Measurements from ENCODE around the gene RGS6.

Gene RGS6

DNA sequence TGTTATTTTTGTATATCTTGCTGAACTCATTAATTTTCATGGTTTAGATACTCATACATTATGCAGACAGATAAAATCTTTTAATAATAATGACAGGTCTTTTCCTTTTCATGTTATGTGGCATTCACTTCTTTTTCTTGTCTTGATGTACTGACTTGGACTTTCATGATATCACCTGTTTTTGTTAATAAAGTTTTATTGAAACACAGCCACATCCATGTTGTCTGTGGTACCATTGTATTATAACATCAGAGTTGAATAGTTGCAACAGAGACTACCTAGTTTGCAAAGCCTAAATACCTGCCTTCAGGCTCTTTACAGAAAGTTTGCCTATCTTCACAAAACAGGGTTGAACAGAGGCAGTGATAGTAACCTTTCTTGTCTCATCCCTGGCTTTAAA, 85.1 kb downstream of the RGS6 start:
- no peak for DNase-seq

DNA sequence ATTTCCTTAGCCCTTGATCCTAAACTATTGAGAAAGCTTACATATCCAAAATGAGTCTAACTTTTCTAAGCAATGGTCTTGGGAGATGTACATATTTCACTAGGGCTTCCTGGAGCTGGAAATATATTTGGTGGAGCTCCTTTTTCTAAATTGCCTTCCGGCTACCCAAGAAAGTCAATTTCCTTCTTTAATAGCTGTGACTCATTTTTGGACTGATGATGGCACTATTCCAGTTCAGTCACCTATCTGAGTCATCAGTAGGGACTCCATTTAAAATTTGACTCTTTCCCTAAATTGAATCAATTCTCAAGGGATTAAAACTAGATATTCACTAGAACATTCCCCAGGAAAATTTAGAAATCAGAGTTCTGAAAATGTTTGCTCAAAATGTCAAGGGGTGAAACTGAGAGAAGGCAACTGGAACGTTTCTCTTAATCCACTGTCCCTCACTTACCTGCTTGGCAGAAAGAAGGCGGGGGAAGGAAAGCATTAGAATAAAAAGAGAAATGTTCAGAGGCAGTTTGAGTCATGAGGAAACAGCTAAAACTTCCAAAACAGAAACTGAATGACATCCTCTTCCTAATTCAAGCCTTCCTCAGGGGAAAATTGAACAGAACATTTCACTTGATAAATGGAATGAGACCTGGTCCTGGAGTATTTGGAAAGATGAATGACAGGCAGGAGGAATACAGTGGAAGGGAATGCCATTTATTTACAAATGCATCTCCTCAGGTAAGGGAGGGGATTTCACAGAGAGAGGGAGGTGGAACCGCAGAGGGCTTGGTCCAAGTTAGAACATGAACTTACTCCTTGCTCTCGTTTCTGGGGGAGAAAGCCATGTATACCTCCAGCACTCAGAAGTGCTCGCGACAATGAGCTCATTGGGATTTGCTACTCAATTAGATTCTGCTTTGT, 91.2 kb downstream of the RGS6 start:
- DNase-seq = no peak

DNA sequence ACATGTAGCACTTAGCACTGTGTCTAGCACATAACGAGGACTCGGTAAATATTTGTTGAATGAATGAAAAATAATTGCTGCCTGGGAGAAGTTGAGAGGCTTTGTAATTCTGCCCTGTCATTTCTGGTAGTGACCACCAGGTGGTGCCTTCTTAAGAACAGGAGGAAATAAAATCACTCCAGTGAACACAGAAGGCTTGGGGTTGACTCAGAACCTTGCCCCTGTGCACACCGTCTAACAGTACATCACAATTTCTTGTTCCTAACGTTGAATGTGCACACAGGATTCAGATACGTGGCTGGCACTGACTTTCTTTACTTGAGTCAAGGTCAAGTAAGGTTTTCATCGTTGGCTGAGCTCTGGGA, 91.8 kb downstream of the RGS6 start:
- DNase-seq = peak; percentile 7 to 33

DNA sequence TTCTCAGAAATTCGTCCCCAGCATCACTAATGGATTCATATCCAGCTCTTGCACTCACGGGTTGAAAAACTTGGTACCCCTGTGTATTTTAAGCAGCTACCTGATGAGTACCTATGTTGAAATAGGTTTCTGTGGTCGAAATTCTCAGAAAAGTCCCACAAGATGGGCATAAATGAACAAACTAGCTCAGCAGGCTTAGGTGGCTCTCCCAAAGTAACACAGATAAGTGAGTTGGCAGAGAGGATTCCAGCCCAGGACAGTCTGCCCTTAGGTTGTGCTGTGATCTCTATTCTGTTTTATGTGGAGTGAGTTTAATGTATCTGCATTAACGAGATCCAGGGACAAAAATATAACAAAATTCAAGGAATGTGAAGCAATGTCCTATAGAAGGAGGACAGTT, 92.3 kb downstream of the RGS6 start:
- no peak for DNase-seq

DNA sequence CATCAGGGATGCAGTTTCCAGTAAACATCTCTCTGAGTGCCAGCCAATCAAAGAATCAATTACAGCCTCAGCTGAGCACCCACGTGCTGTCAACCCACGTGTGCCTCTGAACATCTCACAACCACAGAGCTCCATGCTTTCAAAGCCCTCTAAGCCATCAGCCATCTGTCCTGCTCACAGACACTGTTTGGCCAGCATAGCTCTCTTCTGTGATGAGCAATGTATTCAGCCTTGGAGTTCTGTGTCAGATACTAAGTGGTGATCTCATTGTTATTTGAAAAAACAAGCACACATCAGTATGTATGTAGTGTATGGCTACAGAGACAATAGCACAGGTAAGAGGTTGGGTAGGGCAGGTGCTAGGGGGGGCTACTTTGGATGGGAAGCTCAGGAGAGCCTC, 94.3 kb downstream of the RGS6 start:
- no peak for DNase-seq

DNA sequence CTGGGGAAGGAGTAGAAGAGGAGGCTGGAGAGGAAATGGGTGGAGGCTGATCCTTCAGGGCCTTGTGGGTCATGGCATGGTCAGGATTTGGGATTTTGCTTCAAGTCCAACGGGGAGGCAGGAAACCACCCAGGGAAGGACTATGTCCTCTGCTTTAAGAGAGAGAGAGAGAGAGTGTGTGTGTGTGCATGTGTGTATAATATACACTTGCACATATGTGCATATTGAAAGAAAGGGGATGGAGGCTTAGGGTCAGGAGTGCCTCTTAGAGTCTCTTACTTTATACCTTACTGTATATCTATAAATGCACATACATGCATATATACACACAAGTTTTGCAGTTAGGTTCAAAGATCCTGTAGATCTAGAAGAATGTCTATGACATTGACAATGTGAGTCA, 94.8 kb downstream of the RGS6 start:
- DNase-seq = no peak

DNA sequence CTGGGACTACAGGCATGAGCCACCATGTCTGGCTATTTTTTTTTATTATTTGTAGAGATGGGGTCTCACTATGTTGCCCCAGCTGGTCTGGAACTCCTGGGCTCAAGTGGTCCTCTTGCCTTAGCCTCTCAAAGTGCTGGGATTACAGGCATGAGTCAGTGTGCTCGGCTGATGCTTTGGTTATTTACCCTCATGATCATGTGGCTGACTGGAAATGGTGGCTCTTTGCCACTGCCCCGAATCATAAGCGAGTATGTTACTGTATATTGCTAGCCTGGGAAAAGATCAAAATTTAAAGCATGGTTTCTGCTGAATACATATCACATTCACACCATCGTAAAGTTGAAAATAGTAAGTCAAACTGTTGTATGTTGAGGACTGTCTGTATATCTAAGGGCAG, 101.1 kb downstream of the RGS6 start:
- no peak for DNase-seq

DNA sequence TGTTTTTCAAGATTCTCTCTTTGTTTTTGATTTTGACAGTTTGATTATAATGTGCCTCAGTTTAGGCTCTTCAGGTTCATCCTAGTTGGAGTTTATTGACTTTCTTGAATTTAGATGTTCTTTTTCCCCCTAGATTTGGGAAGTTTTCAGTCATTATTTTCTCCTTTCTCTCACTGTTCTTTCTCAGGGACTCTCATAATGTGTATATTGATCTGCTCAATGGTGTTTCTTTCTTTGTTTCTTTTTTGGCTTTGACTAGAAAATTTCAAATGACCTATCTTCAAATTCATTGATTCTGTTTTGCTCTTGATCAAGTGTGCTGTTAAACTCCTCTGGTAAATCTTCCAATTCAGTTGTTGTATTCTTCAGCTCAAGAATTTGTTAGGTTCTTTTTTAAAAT, 108.3 kb downstream of the RGS6 start:
- DNase-seq = no peak

DNA sequence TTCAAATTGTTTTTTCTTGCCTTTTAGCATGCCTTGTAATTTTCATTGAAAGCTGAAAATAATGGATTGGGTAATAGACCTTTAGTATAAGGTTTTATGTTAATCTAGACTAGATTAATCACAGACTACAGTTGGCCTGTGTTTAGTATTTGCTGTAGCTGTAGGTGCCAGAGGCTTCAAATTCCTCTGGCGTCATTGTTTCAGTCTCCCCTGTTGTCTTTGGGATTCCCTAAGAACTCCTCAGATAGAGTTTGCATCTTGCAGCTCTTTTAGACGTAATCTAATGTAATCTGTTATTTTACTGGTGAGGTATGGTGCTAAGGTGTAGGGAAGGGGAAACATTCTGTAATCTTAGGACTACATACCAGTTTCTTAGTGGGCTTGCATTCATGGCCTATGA, 113.0 kb downstream of the RGS6 start:
- DNase-seq = no peak

DNA sequence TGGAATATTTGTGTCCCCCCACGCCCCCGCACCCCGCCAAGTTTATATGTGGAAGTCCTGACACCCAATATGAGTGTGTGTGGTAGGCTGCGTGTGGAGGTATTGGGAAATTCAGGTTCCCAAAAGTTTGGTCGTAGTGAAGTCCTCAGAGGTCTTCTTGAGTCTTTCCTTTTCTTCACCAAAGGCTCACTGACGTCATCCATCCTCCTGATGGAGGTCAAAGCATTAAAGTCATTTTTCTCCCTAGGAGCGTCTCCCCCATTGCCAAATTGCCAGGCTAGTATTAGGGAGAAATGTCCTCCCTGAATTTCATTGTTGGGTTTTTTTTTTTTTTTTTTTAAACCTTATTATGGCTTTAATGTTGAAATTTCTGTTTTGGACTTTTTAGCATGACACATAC, 113.7 kb downstream of the RGS6 start:
- DNase-seq = no peak

DNA sequence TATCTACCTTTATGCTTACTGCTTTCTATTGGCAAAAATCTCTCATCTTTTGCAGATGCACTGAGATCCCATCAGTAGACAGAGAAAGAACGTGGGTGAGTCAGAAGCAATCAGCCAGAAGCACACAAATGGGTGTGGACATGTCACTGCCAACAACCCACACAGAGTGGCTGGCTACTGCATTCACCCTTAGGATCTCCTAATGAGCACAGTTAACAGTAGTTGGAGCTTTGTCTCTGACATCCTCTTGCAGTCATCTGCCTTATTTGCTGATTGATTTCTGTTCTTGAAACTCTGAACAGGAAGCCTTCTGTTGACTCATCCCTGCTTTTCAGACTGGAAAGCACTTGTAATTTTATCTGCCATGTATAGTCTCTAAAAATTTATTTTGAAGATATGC, 117.2 kb downstream of the RGS6 start:
- no peak for DNase-seq

DNA sequence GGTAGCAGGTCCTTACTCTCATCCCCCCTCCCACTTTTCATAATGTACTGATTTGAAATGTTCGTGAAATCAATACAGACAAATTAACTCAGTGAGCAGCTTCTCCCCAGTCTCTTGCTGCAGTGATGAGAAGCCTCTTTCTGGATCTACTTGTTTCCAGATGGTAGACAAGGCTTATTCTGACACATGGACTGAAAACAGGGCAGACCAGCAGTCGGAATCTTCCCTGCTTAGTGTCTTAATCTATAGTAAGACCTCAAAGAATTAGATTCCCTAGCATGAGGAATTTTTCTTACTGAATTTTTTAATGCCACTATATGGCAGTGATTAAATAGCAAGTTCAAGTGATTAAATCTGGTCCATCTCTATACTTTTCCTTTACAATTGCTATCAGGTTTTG, 120.1 kb downstream of the RGS6 start:
- no peak for DNase-seq

DNA sequence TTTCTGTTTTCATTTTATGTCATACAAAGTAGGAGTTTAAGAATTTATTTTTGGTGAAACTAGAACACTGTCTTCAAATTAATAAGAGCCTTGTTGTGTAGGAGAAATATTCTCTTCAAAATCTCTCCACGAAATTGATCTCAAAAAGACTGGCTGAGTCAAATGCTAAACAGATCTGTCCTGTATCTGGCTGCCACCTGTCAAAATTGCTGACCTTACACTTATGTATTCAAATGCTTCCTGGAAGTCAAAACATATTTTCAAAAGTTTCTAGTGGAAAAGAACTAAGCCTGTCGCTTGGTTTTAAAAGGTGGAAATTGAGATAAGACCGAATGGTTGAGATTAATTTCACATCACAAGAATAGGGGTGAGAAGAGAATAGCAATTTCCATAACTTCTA, 121.4 kb downstream of the RGS6 start:
- DNase-seq = no peak

DNA sequence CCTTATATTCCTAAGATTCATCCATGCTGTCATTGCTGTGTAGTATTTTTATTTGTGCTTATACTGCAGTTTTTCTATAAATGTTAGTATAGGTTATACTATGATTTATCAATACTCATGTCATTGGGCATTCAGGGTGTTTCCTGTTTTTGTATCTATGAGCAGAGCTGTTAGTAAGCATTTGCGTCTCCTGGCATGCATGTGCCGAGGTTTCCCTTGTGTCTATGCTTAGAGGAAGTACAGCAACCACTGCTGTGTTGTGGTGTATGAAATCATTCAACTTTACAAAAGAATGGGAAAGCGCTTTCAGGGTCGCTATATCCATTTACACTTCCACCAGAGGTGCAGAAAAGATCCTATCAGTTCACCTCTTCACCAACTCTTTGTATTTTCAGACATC, 122.7 kb downstream of the RGS6 start:
- no peak for DNase-seq

DNA sequence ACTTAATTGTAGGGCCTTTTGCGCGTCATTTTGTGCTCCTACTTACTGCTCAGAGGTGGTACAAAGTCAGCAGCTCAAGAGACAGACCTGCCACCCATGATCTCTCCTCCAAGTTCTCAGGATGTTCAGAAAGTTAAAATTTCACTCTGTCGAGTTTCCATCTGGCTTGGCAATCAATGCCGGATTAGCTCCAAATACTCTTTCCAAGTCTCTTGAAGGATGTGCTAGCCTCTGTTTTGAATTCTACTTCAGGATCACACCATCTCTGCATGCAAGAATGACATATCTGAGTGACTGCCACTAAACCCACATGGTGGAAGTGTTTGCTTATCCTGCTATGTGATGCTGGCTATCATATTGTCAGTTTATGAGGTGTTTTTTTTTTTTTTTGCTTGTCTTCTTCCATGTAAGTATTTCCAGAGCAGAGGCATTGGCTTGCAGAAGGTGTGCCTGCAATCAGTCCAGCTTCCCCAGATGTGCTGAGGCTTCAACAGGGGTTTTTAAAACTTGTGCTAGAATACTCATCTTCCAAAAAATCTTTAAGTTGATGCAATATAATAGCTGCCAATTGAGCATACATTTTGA, 125.6 kb downstream of the RGS6 start:
- DNase-seq = no peak

DNA sequence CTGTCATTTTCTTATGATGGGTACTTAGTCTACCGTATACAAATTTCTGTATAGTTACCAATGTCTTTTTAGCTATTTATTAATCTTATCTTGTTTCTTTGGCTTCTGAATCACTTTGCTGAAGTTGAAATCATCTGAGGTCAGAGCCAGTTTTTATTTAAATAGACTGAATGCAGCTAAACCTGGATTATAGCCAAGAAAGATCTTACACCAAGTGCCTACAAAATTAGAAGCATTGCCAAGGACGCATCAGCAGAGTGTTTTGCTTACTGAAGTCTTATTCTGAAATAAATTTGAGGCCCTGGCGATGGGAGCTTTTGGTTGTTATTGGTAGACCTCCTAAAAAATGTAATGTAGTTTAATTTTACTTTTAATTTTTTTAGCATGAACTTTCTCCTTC, 128.2 kb downstream of the RGS6 start:
- no peak for DNase-seq

DNA sequence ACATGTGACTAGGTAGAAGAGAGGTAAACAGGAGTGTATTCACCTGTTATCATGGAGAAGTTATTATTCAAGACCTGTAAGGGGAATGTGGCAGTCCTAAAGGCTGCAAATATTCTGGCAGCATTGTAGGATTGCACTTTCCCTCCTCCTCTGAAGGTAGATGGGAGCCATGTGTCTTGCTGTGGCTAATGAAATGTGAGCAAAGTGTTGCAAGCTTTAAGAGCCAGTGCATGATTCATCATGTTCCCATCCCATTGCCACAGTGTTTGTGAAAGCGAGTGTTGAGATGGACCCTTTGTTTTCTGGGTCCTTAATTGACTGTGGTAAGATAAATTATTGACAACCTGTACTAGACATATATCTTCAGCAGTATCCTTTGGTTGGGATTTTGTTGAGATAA, 128.7 kb downstream of the RGS6 start:
- DNase-seq = no peak

DNA sequence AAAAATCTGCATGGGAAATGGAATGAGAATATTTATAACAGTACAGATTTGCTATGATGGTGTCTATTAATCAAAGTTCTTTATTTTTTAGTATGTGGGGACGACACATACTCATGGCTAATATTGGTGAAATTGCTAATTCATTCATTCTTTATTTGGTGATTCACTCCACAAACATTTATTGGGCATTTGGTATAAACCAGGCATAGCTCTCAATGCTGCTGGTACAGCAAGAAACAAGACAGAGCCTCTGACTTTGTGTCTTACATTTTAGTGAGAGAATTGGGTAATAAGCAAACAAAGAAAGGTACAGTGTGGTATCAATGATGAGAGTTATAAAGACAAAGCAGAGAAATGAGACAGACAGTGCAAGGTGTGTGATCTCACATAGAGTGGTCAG, 129.5 kb downstream of the RGS6 start:
- DNase-seq = no peak

DNA sequence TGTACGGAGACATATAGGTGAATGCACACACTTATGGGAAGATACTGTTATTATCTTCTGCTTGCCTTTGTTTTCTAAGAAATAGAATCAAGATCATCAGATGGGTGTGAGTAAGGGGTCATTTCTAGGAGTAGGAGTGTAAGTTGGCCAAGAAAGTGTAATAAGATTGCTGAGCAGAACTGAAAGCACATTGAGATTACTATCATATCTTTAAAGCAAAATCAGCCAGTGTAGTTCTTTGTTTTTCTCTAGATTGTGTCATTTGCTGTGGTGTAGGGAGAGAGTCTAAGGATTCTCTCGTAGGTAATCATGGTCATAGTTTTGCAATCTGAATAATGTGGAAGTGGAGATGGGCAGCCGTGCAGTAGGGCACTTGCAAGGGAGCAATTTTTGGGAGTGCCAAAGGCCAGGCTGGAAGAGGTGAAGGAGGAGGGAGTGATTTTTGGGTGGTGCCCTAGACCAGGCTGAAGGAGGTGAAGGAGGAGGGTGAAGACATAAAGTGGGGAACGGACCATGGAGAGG, 131.6 kb downstream of the RGS6 start:
- no peak for DNase-seq

DNA sequence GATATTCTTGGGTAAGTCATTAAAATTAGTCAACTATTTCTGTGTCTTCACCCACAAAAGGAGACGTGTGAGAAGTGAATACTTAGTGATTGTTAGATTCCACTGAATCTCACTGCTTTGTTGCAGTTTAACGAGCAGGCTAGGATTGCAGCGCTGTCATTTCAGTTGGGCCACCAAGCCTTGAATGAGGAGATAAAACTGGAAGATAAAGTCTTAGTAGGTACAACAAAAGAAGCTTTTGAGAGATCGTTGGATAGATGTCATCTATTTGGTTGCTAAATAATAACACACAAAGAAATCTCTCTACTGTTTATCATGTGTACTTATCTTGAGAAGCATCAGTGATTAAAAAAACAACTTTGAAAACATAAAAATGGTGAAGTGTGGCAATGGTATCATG, 132.3 kb downstream of the RGS6 start:
- DNase-seq = no peak

DNA sequence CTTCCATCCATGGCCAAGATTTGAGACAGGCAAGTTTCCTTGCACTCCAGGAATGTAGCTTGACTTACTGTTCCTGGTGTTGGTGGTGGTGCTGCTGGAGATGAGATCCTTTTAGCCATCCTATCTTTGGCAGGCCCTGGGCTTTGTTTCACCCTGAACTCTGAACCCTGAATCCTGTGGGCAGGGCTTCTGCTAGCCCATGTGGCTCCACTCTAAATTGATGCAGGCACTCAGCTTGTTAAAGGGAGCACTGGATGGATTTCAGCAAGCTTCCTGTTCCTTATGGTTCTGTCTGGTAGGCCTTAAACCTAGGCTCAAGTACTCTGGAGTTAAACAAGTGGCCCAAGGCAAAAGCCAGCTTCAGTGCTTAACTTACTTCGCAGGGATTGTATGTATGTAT, 138.2 kb downstream of the RGS6 start:
- DNase-seq = no peak

DNA sequence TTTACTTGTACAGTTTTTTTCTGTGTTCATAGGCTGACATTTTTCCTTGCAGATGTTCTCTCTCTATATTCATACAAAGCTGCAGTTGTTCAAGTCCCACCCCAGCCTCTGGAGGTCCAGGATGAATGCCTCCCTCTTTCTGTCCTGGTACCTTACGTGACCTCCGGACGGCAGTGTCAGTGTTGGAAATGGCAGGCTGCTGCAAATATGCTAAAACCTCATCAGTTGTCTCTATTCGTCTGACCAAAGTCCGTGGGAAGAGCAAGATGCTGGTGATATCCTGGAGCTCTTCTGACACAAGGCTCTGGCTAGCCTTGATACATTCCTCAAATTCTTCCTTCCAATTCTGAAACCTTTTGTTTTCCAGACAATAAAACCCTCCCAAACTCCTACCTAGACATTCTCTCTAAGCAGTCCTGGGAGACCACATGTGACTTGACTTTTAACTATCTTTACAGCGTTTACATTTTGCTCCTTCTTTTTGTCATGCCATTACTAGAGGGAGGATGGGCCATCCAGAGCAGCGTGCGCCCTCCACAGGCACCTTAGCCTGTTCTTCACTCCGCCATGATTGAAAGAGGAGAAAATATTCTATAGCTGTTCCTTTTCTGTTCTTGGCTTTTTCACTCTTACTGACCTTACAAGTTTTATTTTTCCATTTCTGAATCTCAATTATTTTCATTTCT, 143.6 kb downstream of the RGS6 start:
- no peak for DNase-seq

DNA sequence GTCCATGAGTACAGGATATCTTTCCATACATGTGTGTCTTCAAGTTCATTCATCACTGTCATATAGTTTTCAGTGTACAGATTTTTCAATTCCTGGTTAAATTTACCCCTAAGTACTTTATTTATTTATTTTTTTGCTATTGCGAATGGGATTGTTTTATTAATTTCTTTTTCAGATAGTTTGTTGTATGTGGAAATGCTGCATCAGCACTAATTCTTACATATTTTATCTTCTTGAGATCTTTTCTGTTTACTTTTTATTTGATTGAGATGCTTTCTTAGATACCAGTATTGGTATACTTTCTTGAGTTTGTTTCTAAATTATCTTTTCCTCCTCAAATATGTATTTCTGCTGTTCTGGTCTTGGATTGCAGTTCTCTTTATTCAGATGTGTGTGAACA, 148.9 kb downstream of the RGS6 start:
- DNase-seq = no peak

DNA sequence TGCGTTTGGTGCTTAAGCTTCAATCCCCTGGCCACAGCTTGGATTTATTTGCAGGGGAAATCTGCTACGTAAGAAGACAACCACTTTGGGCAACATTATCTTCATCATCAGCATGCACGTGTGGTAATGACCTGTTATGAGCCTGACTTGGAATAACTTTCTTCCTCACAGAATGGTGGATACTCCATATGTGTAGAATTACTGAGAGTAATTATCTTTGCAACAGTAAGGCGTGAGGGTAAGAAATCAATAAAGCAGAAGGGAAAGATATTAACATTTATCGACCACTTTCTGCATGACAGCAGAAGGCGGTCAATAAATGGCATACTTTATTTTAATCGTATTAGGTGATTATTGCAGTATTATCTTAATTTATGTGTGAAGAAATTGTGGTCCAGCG, 152.7 kb downstream of the RGS6 start:
- no peak for DNase-seq

Measured in CD4-positive, alpha-beta T cell treated with Interferon alpha-2 for 1 hour (primary cell).